Measurements from ENCODE around the gene KCNK15. TPM values are rescaled to one million over a fixed set of nuclear protein-coding genes. Genes with fewer than 3 reads are reported as not detected.
"Not testable (repeated sequence)": the region's sequence is repeated elsewhere in the genome, so short reads cannot be mapped to it uniquely, and the experiment has no call there.

The KCNK15 gene
- total RNA-seq, 4 donors from 2014 or later, result 0.54 TPM; not detected in 3

- Histone ChIP-seq H3K27ac (no peak overlapping the region), H3K9me3 (no peaks in the 10 kb centered on the region), H3K4me3 (no peak overlapping the region), H3K4me1 (no peaks in the 10 kb centered on the region), H3K27me3 (no peaks in the 10 kb centered on the region), H3K36me3 (no peaks in the 10 kb centered on the region)
- DNase-seq, result no peak
- TF ChIP-seq POLR2A (IDR thresholded peaks at IDR 0.05), result no peak
- TF ChIP-seq, protein P1, sequence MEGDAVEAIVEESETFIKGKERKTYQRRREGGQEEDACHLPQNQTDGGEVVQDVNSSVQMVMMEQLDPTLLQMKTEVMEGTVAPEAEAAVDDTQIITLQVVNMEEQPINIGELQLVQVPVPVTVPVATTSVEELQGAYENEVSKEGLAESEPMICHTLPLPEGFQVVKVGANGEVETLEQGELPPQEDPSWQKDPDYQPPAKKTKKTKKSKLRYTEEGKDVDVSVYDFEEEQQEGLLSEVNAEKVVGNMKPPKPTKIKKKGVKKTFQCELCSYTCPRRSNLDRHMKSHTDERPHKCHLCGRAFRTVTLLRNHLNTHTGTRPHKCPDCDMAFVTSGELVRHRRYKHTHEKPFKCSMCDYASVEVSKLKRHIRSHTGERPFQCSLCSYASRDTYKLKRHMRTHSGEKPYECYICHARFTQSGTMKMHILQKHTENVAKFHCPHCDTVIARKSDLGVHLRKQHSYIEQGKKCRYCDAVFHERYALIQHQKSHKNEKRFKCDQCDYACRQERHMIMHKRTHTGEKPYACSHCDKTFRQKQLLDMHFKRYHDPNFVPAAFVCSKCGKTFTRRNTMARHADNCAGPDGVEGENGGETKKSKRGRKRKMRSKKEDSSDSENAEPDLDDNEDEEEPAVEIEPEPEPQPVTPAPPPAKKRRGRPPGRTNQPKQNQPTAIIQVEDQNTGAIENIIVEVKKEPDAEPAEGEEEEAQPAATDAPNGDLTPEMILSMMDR (IDR thresholded peaks at IDR 0.05), result no peak
These were observed 13.9 kb downstream of the KCNK15 start for GRCh38 chr20:44759595-44759994.

GRCh38 chr20:44761423-44761822, 15.8 kb downstream of the KCNK15 start:
- no peaks in the 10 kb centered on the region for H3K4me1 ChIP-seq
- no peak for TF ChIP-seq POLR2A (IDR thresholded peaks at IDR 0.05)
- TF ChIP-seq, protein P1 (IDR thresholded peaks at IDR 0.05), result no peak
- no peaks in the 10 kb centered on the region for H3K9me3 ChIP-seq
- H3K36me3 ChIP-seq, result no peaks in the 10 kb centered on the region
- H3K27ac ChIP-seq, result no peak overlapping the region
- no peak overlapping the region for H3K4me3 ChIP-seq
- DNase-seq, result no peak
- no peaks in the 10 kb centered on the region for H3K27me3 ChIP-seq

GRCh38 chr20:44762466-44763140, 16.9 kb downstream of the KCNK15 start:
- Histone ChIP-seq H3K36me3 (no peaks in the 10 kb centered on the region), H3K27ac (no peak overlapping the region), H3K9me3 (no peaks in the 10 kb centered on the region), H3K4me1 (no peaks in the 10 kb centered on the region), H3K4me3 (no peak overlapping the region), H3K27me3 (no peaks in the 10 kb centered on the region)
- DNase-seq, result no peak
- TF ChIP-seq POLR2A (IDR thresholded peaks at IDR 0.05), result no peak
- TF ChIP-seq, protein P1 (IDR thresholded peaks at IDR 0.05), result no peak

- not testable (repeated sequence) for H3K4me3 ChIP-seq, H3K36me3 ChIP-seq, DNase-seq, H3K4me1 ChIP-seq, H3K27ac ChIP-seq, H3K9me3 ChIP-seq, H3K27me3 ChIP-seq
These were observed 18.1 kb downstream of the KCNK15 start for GRCh38 chr20:44763798-44764197.

DNA sequence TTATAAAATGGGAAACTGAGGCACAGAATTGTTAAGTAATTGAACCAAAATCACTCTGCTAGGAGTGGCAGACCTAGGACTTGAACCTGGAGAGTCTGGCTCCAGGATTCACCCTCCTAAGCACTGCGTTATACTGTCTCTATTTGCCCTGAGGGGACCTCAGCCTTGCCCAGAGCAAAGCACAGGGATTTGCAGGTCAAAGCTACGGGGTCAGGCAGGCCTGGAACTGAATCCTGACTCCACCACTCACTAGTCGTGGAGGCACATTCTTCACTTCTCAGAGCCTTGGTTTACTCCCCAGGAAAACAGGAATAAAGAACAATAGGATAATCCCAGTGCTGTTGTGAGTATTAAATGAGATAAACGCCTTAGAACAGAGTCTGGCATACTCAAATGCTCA, 19.4 kb downstream of the KCNK15 start:
- no peaks in the 10 kb centered on the region for H3K4me1 ChIP-seq
- no peak for DNase-seq

DNA sequence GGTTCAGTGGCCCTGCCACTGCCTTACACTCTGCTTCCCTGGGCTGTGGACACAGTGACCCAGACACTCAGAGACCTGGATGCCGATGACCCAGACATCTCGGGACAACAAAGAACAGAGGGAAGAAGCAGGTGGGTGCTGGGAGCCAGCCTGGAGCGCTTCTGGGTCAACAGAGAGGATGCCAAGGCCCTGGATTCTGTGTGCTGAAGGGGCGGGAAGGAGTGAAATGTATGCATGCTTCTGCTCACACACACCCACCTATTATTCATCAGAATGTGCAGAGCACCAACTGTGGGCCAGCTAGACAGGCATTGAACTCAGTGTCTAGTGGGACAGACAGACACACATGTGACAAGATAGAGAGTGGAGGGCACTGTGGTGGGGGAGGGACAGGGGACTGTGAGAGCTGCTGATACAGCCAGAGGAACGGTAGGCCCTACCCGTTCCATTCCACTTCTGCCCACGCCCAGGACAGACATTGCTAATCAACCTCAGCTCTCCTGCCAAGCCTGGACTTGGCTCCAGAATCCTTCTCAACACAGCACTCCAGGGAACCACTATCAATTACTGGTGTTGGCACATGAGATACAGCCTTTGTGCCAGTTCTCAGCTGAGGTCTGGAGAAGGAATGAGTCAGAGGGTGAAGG, 20.2 kb downstream of the KCNK15 start:
- Histone ChIP-seq H3K27ac (no peak overlapping the region), H3K36me3 (no peaks in the 10 kb centered on the region), H3K27me3 (no peaks in the 10 kb centered on the region), H3K4me1 (no peaks in the 10 kb centered on the region), H3K9me3 (no peaks in the 10 kb centered on the region), H3K4me3 (no peak overlapping the region)
- no peak for DNase-seq
- TF ChIP-seq POLR2A (IDR thresholded peaks at IDR 0.05), result no peak
- TF ChIP-seq, protein P1 (IDR thresholded peaks at IDR 0.05), result no peak

More for the DNA sequence above, 19.4 kb downstream of the KCNK15 start:
- Histone ChIP-seq H3K27ac (no peak overlapping the region), H3K4me3 (no peak overlapping the region), H3K27me3 (no peaks in the 10 kb centered on the region), H3K9me3 (no peaks in the 10 kb centered on the region), H3K36me3 (no peaks in the 10 kb centered on the region)
- TF ChIP-seq, protein P1 (IDR thresholded peaks at IDR 0.05), result no peak
- no peak for TF ChIP-seq POLR2A (IDR thresholded peaks at IDR 0.05)

Data from Peyer's patch (tissue), 4 donors.